Hair follicle dermal papilla cell (primary cell): ENCODE data around the gene LAMTOR1. TPM values are rescaled to one million over a fixed set of nuclear protein-coding genes. Genes with fewer than 3 reads are reported as not detected.

Experiments
- small RNA-seq: library from RNA; depleted of rRNA; stranded (forward); fragments of <200 nt; gene quantifications from one replicate; pipeline ENCODE3, GENCODE V24; 2012
- total RNA-seq: library from RNA; depleted of rRNA; stranded (reverse); fragments of >200 nt; gene quantifications from 2 replicates; pipeline ENCODE4 v1.2.3, GENCODE V29; 2012

Gene LAMTOR1
- 113 and 119 TPM in 2 replicates for total RNA-seq

DNA sequence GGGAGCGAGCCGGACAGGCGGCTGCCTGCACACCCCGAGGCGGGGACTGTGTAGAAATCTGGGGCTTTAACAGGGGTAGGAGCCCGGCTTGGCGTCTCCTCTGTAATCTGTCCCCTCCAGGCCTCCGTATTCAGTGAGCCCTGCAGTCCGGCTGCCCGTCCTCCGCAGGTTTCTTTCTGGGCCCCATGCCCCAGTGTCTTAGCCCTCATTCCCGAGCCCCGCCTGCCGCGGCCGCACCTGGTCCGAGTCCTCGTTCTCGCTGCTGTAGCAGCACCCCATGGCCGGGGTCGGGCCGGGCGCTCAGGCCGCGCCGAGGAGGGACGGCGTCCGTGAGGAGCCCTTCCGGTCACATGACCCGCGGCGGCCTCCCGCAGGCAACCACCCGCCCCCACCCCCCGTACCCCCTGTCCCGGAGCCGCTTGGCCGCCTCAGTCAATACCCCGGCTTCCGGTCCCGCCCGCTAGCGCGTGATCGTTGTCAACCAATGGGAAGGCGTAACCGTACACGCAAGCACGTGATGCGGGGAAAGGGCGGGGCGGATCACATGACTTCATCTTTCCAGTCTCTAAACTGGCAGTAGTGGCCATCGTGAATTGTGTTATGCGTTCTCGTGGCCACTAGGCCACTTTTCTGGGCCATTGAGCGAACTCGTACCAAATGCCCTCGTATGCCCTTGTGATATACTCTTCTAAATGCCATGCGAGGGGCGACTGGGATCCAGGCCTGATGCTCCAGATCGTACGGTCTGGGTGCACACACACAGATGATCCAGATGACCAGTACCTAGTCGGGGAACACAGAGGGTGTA is at the start of gene LAMTOR1:
Gene LAMTOR1, minus strand, starts transcription at position 352 of the 808 bp plus-strand sequence. Its CDS starts 73 bp downstream, at position 279.

DNA sequence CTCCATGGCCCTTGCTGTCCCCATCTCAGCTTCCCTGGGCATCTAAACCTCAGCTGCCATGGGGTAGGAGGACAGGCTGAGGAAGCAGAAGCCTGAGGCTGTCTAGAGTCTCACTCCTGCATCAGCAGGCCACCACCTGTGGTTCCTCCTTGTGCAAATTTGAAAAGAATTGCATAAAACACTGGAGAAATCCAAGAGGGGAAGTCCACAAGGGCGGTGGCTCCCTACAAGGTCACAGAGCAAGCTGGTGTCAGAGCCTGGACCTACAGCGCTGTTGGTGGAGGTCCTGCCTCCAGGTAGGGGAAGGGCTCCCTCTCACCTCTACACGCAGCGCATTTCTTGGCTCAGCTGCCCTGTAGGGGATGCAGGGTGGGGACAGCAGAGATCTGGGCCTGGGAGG is 32.4 kb upstream of the LAMTOR1 start, which contains the start of gene FOLR3:
Gene FOLR3, plus strand, starts transcription at position 253 of the 400 bp plus-strand sequence. CDS start 228 bp downstream, outside the sequence.

DNA sequence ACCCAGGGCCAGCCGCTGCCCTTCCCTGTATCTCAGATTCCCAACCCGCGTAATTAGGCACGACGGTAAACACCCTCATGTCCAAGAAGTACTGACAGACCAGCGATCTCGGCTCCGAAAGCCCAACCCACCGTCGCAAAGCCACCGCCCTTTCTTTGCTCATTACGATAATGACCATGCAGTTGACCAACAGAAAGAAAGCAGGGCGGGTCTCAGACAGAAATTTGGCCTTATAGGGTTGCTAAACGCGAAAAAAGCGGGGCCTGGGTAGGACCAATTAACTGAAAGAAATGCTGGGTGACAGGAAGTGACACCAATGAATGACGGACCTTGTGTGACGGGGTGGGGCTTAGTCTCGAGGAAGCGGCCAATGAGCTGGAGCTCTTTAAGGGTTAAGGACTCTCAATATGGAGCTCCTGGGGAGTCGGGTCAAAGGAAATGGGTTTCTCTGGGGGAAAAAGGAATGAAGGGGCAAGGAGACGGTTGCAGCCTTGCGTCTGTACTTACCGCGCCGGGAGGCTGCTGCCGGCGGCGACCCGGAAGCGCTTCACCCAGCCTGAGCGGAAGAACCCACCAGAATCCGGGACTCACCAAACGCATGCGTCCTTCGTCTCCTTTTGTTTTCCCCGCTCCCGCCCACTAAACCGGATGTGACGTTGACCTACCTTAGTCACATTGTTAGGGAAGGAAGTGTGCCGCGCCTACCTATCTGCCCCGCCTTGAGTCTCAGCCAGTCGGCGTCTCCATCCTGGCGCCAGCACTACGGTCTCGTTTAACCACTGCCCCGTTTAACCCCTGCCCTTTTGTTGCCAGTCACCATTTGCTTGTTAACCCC is 9.3 kb upstream of the LAMTOR1 start, which contains the start of gene ANAPC15:
Gene ANAPC15, minus strand, starts transcription at position 553 of the 835 bp plus-strand sequence. CDS start 1,419 bp downstream, outside the sequence.

DNA sequence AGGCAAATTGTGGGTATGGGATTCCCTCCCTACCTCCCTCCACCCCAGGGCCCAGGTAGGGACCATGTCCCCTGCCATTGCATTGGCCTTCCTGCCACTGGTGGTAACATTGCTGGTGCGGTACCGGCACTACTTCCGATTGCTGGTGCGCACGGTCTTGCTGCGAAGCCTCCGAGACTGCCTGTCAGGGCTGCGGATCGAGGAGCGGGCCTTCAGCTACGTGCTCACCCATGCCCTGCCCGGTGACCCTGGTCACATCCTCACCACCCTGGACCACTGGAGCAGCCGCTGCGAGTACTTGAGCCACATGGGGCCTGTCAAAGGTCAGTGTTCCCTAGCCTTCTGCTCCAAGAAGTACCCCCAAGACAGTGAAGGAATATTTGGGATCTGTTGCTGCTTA is 2.8 kb upstream of the LAMTOR1 start, which contains the start of gene TOMT:
Gene TOMT, plus strand, starts transcription at position 37 of the 400 bp plus-strand sequence. Its CDS starts 28 bp downstream, at position 65.

DNA sequence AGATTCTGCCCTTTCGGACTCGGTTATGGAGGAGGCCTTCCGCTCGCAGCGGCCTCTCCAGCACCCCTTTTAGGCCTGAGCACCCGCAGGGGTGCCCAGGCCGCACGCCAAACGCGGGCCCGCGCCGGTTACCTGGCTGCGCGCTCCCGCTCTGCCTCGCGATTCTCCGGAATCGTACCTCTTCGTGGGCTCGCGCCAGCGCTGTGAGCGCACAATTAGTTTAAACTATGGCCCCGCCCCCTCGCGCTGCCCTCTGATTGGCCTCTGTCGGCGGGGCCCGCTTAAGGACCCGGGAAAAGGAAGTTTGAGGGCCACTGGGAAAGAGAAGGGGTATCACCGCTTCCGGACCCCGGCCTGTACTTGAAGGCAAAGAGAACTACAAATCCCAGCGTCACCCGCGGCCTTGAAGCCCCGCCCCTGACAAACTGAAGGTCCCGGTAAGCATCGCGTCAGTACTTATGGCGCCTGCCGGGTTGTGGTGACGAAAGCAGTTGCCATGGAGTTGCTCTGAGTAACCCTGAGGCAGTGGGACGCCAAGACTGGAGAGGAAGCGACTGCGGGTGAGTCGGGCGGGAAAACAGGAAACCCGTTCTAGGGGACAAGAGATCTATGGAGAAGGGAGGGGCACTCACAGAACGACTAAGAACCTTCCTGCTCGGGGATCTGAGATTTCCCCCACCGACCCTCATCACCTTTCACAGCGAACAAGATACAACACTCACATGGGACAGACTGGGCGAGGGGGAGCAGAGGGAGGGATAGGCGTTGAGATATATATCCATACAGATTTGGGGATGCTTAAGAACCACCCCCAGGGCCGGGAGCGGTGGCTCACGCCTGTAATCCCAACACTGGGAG is 22.5 kb downstream of the LAMTOR1 start, which contains the start of the genes LRRC51 and NUMA1:
Gene LRRC51, plus strand, starts transcription at position 525 of the 858 bp plus-strand sequence. CDS start 8,234 bp downstream, outside the sequence.
Gene NUMA1, minus strand, starts transcription at position 217 of the 858 bp plus-strand sequence. CDS start 44,599 bp downstream, outside the sequence.

Small RNA genes within 50 kb of the gene (small RNA-seq; reads per million reads assigned to genes)
- gene MIR3165 (not detected), gene RNU6-72P (not detected)

Other genes with a start within 250 kb of the LAMTOR1 start
- not detected in 2 replicates for gene DEFB131B, start 224.8 kb downstream of the LAMTOR1 start, total RNA-seq
- gene XNDC1N, start 174.7 kb downstream of the LAMTOR1 start, total RNA-seq: 5.6 and 10.4 TPM in 2 replicates
- 32.7 and 33.3 TPM in 2 replicates for gene RNF121, start 174.3 kb downstream of the LAMTOR1 start, total RNA-seq
- gene IL18BP, start 104.4 kb downstream of the LAMTOR1 start, total RNA-seq: 2.9 and 3.9 TPM in 2 replicates
- gene NUMA1, start 22.8 kb downstream of the LAMTOR1 start, total RNA-seq: 247 and 272 TPM in 2 replicates
- 6.0 and 6.3 TPM in 2 replicates for gene LRRC51, start 22.4 kb downstream of the LAMTOR1 start, total RNA-seq
- not detected in 2 replicates for gene TOMT, start 2.6 kb upstream of the LAMTOR1 start, total RNA-seq
- 11.4 and 18.0 TPM in 2 replicates for gene ANAPC15, start 9.4 kb upstream of the LAMTOR1 start, total RNA-seq
- gene FOLR3, start 32.4 kb upstream of the LAMTOR1 start, total RNA-seq: 0.49 TPM in 1 of 2 replicates, not detected in the other
- gene FOLR1, start 88.8 kb upstream of the LAMTOR1 start, total RNA-seq: 0.24 and 0.32 TPM in 2 replicates
- gene FOLR2, start 113.5 kb upstream of the LAMTOR1 start, total RNA-seq: not detected in 2 replicates
- gene INPPL1, start 121.5 kb upstream of the LAMTOR1 start, total RNA-seq: 108 and 141 TPM in 2 replicates
- gene PHOX2A, start 140.9 kb upstream of the LAMTOR1 start, total RNA-seq: not detected in 2 replicates